HG03575 (cell line): Measurements from ENCODE around the gene TPM3.
"Not testable (repeated sequence)": the region's sequence is repeated elsewhere in the genome, so short reads cannot be mapped to it uniquely, and the experiment has no call there.

Experiments
- ATAC-seq: cut with Tn5 transposase; IDR thresholded peaks from one replicate; pipeline ENCODE4 v1.9.1; 2021; ENCODE audit not compliant: unreplicated experiment, insufficient number of reproducible peaks, low FRiP score; ENCODE audit errors: extremely low read depth

The TPM3 gene

DNA sequence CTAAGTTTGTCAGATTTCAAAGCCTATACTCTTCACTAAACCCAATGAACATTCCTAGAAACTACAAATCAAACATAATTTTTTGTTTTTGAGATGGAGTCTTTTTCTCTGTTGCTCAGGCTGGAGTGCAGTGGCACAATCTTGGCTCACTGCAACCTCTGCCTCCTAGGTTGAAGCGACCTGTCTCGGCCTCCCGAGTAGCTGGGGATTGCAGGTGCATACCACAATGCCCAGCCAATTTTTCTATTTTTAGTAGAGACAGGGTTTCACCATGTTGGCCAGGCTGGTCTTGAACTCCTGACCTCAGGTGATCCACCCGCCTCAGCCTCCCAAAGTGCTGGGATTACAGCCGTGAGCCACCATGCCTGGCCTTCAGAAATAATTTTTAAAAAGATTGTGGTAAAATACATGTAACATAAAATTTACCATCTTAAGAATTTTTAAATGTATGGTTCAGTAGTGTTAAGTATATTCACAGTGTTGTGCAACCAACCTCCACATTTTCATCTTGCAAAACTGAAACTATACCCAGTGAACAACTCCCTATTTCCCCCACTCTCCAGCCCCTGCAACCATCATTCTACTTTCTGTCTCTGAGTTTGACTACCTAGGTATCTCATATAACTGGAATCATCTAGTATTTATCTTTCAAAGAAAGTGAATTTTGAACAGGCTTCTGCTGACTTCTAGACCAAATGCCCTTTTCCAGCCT is 16.9 kb upstream of the TPM3 start:
- ATAC-seq: no peak

DNA sequence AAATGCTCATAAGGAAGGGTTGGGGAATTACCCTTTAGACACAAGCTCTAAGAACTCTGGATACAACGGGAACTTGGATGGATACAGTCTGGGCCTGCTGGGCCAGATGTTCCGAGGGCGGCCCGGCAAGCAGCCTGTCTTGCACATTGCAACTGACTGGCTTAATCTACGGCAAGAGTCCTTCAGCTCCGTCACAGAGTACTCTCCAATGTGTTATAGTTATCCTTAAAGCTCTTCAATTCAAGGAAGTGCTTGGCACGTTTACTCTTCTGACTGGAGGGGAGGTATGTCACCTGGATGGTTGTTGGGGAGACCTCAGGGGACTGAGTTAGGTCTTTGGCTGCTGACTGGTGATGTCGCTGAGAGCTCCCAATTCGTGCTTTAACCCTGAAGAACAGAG is 15.4 kb upstream of the TPM3 start:
- no peak for ATAC-seq

DNA sequence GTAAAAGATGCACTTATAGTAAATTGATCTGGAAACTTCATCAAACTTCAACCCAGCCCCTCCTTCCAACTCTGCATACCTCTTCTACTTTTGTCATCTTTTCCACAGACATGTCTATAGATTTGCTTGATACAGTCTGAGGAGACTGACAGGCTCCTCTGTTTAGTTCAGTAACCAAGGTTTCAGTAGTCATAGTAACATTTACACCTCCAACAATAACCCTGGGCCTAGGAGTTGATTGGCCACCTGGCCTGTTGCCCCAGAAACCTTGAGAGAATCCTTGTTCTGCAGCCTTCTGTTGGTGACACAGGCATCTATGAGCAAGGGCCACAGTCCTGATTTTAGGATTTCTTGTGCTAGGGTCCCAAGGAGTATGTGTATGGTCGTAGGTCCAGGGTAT is 14.3 kb upstream of the TPM3 start, which contains the start of gene CFAP141:
CFAP141 (minus strand) TSS at position 138 of the 400 bp plus-strand sequence; CDS start at position 112, 26 bp downstream.
- ATAC-seq: no peak

DNA sequence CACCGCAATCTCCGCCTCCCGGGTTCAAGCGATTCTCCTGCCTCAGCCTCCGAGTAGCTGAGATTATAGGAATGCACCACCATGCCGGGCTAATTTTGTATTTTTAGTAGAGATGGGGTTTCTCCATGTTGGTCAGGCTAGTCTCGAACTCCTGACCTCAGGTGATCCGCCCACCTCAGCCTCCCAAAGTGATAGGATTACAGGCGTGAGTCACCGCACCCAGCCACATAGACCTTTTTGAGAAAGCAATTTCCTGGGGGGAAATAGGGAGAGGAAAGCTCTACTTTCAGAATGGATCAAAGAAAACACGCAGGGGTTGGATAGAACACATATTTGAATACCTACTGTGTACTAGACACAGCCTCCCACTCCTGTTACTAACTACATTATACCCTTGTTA is 13.9 kb upstream of the TPM3 start:
- ATAC-seq: not testable (repeated sequence)

DNA sequence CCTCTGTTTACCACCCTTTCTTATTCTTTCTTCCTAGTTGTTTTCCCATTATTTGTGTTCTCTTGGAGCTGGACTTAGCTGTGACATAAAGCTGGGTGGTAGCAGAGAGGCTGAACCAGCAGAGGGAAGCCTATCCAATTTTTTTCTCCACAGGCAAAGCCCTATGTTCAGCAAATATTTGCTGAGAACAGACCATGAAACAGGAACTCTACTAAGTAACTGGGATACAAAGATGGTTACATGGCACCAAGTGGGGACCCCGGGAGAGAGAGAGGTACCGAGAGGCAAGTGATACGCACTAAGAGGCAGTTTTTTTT is 7.6 kb upstream of the TPM3 start:
- no peak for ATAC-seq

DNA sequence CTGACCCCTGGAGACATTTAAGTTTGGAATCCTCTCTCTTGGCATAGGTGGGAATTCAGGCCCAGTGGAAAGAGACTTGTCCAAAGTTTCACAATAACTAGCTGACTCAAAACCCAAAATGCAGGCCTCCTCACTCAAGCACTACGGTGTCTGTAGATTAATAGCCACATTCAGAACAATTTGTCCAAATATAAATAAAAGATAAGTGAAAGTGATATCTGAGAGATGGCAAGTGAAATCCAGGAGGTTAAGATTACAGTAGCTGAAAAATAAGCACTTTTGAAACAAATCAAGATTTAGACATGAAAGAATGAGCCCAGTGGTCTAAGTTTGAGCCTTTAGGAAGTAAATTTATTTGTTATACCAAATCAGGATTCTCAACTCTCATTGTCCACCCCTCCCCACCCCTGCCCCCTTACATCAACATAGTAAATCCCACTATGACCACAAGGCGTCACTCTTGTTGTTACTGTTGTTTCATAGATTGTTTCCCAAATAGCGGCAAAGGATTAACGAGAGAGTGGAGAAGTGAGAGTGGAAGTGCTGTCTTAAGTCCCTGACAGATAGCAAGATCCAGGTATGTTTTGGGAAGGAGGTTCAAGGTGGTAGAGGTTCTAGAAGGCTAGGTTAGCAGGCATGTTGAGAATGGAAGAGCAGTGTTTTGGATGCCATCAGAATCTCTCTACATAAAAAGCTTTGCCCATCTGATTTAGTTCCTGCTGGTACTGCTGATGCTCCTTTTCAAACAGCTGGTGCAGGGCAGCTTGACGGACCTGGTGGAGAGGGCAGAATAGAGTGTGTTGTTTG is 7.1 kb upstream of the TPM3 start:
- ATAC-seq: no peak

DNA sequence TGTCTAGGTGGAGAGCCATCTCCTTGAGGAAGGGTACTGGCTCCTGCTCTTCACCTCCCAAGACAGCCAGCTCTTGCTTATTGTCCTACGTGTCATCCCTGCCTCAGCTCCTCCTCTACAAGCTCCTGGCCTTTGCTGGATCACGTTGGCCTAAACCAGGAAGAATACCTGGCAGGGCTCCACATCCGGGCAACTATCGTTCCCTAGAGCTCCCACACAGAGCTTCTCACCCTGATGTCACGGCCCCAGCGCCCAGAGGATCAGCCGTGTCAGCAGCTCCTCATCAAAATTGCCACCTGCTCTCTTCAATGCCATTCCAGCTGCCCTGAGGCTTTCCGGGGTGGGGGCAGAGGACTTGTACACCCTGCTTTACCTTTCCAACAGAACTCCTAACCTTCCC is 1.9 kb upstream of the TPM3 start:
- ATAC-seq: no peak

DNA sequence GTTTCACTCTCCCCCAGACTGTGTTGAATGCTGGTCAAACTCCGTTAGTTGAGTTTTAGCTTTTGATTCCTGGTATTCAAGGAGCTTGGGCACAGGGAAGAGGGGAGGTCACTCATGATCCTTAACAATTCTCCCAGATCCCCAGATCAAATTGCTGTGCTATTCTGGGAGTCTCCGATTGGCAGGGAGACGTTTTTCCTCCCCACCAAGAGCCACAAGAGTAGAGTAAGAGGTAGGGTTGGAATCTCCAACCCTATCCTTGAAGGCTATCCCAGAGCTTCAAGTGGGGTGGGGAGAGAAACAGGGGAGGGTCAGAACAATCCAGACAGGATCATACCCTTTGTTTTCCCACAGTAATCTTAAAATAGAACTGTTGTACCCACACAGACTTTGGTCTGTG is 576 bp upstream of the TPM3 start:
- no peak for ATAC-seq

DNA sequence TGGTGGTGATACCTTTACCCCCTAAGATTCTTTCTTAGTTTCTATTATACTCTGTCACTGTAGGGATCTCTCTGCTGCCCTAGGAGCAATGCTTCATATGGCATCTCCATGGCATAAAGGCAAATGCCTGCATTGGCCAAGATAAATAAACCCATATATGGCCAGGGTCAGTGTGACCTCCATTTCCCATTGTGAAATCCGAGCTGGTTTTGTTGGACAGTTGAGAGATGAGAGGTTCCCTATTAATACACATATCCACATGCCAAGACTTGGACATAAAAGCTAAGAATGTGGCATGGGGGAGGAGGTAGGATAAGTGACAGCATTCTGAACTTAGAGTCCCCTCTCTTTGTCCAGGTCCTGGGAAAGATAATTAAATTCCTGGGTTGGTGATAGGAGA is 1.4 kb downstream of the TPM3 start:
- ATAC-seq: no peak

DNA sequence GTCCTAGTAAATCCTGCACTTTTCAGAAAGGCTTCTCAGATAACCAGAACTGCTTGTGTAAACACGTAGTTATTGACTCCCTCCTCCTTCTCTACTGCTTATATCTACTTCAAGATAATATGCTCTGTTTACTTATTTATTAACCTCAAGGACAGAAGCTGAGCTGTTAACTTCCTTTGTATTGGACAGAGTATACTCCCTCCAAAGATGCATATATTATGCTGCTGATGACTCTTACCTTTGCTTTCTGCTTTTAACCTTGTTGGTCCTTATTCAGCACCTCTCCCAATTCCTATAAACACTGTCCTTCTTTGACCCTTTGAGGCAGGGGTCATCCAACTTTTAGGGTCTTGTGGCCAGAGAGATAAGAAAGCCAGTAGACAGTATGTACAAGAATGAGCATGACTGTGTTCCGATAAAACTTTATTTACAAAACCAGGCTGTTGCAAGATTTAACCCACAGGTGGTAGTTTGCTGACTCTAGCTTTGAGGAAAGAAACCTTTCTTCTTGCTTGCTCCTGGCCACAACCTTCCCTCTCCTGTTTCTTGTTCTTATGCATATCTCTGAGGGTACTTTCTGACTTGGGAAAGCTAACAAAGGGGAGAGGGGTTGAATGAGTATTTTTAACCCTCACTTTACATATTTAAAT is 4.9 kb downstream of the TPM3 start:
- no peak for ATAC-seq

DNA sequence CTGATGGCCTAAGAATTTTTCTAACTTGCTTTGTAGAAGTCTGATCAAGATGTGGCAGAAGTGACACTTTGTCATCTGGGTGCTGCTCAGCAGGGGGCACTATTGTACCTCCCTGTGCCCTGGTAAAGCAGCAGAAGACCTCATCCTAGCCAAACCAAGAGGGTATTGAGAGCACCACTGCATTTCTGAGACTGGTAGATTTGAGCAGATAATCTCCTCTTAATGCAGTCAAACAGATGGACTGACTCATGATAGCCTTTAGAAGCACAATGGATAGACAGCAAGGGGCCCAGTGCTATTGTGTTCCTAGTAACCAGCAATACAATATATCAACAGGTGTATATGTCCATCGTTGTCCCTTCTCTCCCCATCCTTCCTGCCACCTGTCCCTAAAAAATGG is 5.7 kb downstream of the TPM3 start:
- no peak for ATAC-seq

DNA sequence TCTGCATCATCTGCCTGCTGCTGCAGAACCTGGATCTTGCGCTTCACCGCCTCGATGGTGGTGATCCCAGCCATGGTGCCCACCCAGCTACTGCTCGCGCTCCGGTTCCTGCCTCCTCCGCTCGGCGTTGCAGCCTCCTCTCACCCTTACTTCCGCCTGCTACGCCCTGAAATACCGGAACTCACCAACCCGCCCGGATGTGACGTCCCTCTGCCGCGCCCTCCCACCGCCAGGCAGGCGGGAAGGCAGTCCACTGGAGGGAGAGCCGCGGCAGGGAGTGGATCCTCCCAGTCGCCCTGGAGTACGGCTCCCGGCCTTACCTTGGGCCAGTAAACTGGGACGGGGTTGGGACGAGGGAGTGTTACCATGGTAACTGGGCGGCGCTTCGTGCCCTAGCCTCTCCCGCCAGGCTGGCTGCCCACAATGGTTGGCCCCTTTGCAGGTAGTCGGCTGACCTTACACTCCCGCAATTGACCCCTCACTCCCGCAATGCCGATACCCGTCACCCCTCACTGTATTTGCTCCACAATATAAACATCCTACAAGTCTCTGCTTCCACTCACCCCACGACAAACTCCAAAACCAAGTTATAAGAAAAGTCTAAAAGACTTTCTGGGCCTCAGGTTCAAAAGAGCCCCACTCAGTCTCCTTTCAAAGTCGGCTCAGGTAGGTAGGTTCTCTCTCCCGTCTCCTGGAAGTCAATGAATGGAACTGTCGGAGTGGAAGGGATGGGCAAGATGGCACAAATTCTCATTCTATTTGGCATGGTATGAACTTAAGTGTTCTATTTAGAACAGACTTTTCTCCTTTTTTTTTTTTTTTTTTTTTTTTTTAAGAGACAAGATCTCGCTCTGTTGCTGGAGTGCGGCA is 8.6 kb downstream of the TPM3 start:
- ATAC-seq: no peak

DNA sequence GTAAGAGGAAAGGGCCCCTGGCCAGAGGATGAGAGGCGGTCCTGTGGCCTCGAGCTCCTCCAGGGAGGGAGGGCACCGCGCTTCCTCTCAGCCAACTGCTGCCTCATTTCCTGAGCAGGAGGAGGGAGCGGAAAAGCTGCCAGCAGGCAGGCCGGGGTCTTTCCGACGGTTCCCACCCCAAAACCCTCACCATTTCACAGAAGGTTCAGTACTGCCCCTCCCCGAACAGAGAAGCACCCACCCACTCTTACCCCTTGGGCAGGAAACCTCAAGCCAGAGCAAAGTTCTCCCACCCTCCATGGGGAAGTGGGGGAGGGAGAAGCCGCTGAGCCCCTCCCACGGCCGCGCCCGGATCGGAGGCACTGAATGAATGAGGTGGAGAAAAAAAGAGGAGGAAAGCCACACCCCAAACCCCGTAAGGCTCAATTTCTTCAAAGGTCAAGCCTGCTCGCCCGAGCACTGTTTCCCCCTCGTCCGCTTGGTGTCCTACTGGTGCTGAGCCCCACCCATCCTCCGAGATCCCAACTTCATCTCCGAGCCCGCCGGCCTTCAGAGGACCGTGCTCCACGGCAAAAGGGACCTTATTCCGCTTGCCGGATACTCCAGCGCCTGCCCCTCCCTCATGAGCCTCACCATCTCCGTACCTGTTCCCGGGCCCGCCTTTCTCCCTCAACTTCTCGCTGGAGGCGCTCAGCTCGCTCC is 9.4 kb downstream of the TPM3 start:
- ATAC-seq: no peak

DNA sequence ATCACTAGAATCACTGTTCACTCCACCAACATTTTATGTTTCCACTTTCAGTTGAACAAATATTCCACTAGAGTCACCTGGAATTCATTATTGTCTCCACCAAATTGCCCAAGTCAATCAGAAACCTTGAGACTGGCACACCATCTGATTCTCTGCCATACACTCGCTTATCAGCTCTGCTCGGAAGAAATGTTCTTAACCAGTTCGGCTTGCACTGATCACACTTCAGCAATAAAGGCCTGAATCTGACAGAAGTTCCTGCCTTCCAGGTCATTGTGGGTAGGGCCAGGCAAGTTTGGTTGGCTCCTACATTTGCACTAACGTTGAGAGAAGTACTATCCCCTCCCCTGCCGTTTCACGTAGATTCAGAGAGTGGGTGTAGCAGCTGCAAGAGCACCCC is 10.0 kb downstream of the TPM3 start:
- no peak for ATAC-seq

DNA sequence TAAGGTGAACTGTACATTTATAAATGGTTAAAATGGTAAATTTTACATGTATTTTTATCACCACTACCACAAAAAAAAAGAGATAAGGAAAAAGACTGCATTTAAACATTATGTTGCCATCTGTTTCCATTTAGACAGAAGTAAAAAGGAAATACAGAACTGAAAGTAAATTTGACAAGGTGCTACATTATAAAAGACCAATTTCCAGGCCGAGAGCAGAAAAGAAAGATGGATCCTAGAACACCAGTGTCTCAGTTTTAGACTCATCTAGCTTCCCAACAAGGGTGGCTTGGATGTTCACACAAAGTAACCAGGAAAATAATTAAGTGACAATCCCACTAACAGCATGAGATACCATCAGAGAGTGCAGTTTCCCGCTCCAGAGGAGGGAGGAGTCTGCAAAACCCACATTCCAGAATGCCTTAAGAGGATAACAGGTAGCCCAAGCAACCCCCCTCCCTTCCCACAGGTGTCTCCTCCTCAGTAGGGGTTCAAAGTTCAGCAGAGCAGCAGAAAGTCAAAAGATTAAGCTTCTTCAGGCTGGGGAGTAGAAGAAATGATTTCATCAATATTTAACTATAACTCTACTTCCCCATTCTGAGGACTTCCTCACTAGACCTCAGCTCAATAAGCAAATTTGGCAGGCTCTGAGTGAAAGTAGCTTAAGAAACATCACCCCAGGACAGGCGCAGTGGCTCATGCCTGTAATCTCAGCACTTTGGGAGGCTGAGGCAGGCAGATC is 11.8 kb downstream of the TPM3 start:
- no peak for ATAC-seq

DNA sequence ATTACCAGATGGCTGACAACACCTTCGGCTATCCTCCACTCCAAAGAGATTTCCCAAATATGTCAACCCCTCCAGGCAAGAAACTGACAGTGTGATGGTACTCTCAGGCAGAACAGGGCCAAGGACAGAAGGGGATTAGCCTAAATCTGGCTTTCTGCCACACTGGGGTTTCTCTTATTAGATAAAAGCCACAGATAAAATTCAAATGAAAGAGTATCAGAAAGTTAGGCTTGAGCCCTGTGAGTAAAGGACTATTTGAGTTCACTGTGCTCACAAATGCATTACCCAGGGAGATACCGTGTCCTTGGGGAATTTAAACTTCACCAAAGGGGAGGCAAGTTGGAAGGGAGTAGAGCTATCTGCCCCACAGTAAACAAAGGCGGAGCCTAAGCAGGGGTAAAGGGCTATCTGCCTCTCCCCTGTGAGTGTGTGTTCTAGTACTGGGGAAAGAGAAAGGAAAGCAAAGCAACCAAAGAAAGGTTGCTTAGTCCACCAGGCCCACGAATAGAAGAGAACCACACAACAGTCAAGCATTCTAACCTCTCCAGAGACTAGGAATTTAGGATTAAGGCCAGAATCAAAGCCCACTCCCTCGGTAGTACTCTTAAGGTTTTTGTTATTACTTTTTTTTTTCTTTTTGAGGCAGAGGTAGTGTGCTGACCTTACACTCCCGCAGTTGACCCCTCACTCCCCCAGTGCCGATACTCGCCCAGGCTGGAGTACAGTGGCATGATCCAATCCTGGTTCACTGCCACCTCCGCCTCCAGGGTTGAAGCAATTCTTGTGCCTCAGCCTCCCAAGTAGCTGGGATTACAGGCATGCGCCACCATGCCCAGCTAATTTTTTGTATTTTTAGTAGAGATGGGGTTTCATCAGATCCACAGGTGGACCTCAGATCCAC is 12.7 kb downstream of the TPM3 start:
- no peak for ATAC-seq

DNA sequence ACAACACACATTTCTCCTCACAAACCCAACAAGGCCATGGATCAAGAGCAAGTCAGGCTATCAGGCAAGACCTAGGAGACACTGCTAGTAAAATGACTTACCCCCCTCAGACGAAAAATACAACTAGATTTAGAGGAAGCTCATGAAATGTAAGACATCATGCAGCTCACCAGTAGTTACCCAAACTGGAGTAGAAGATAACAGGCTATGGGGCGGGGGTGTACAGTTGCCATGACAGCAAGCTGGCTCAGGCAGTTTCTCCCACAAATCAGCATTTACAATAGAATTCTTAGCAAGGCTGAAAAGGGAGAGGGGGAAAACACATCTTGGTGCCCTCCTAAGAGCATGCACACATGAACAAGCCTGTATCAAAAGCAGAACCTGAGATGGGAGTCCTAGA is 13.9 kb downstream of the TPM3 start:
- ATAC-seq: no peak
